Astrocyte of the cerebellum (primary cell): ENCODE data around the gene PEX16.

ENCODE experiments used
- DNase-seq: peaks from one replicate; pipeline ENCODE4 v3.0.0-alpha.2; 2011; ENCODE audit warnings: low read depth
- H3K4me3 ChIP-seq: 2 replicates; pipeline ENCODE4 v1.5.1; 2011; ENCODE audit warnings: mild to moderate bottlenecking, low read depth, low read length, moderate library complexity
- CTCF ChIP-seq: IDR thresholded peaks from 2 replicates; pipeline ENCODE4 v1.5.1; 2012; ENCODE audit warnings: low read length, low read depth, moderate library complexity, mild to moderate bottlenecking; ENCODE audit errors: missing control alignments
- in situ Hi-C: cut with HindIII; loops from 2 replicates; pipeline ENCODE4 v1.10.0; 2017; ENCODE audit warnings: low sequenced_read_pairs

Gene PEX16

GRCh38 chr11:45948356-45948755 lies 30.7 kb upstream of the PEX16 start:
- H3K4me3 ChIP-seq = no peak overlapping the region
- DNase-seq = no peak
- in situ Hi-C loops = no loop called here
- no peak for TF ChIP-seq CTCF

- DNase-seq = no peak
- no peak for TF ChIP-seq CTCF
- in situ Hi-C loops = no loop called here
- no peak overlapping the region for H3K4me3 ChIP-seq
These were observed 30.2 kb upstream of the PEX16 start for GRCh38 chr11:45947885-45948284.

GRCh38 chr11:45945397-45945999 lies 27.8 kb upstream of the PEX16 start:
- in situ Hi-C loops = no loop called here
- TF ChIP-seq CTCF = no peak
- DNase-seq = no peak
- H3K4me3 ChIP-seq = no peak overlapping the region

- no peak overlapping the region for H3K4me3 ChIP-seq
- in situ Hi-C loops = no loop called here
- DNase-seq = no peak
- no peak for TF ChIP-seq CTCF
These were observed 24.7 kb upstream of the PEX16 start for GRCh38 chr11:45942381-45942780.

GRCh38 chr11:45941285-45941684 lies 23.6 kb upstream of the PEX16 start:
- in situ Hi-C loops = no loop called here
- no peak for DNase-seq
- no peak for TF ChIP-seq CTCF
- H3K4me3 ChIP-seq = no peak overlapping the region

GRCh38 chr11:45939836-45940235 lies 22.2 kb upstream of the PEX16 start:
- in situ Hi-C loops = no loop called here
- no peak for TF ChIP-seq CTCF
- H3K4me3 ChIP-seq = no peak overlapping the region
- DNase-seq = no peak
